MG63 (cell line): Measurements from ENCODE around the gene TMEM63A. TPM values are rescaled to one million over a fixed set of nuclear protein-coding genes. Genes with fewer than 3 reads are reported as not detected.
"Not testable (repeated sequence)": the region's sequence is repeated elsewhere in the genome, so short reads cannot be mapped to it uniquely, and the experiment has no call there.

Experiments used
- DNase-seq: peaks from one replicate; pipeline ENCODE4 v3.0.0-alpha.2; 2020
- H3K27me3 ChIP-seq: fragments of 250-450 bp; sonication (Bioruptor Pico); 2 replicates; pipeline ENCODE4 v1.5.1; 2020; ENCODE audit warnings: mild to moderate bottlenecking, moderate library complexity
- H3K36me3 ChIP-seq: fragments of 250-450 bp; sonication (Bioruptor Pico); 2 replicates; pipeline ENCODE4 v1.5.1; 2020; ENCODE audit warnings: mild to moderate bottlenecking, moderate library complexity
- H3K4me3 ChIP-seq: fragments of 250-450 bp; sonication (Bioruptor Pico); 2 replicates; pipeline ENCODE4 v1.5.1; 2020; ENCODE audit warnings: mild to moderate bottlenecking, moderate library complexity
- H3K9me3 ChIP-seq: fragments of 250-450 bp; sonication (Bioruptor Pico); 2 replicates; pipeline ENCODE4 v1.5.1; 2020; ENCODE audit warnings: mild to moderate bottlenecking, moderate library complexity
- total RNA-seq: library from RNA; depleted of rRNA; stranded (reverse); fragments of >200 nt; shearing (Covaris generic); gene quantifications from 2 replicates; pipeline ENCODE4 v1.2.3, GENCODE V29; 2014; ENCODE audit warnings: low replicate concordance

Gene TMEM63A
- total RNA-seq, 1 experiment from 2014 or later = 5.5 TPM

DNA sequence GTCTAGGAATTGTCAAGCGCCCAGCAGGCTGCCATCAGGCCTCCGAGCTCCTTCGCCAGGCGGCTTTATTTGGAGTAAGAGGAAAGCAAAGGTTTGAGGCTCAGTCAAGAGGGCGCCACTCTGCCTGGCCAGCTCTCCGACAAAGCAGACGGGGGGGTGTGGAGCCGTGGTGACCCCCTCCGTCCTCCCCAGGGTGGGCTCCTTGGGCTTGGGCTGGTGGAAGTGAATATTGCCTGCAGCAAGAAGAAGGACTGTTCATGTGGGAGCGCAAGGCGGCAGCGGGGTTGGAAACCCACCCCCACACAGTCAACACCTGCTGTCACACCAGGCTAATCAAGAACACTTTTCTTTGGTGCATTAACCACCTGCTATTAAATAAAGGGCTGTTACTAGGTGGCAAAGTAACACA is 57.6 kb downstream of the TMEM63A start:
- Histone ChIP-seq H3K4me3 (no peak overlapping the region), H3K9me3 (no peaks in the 10 kb centered on the region), H3K27me3 (no peaks in the 10 kb centered on the region), H3K36me3 (peaks cover 16% of the 10 kb centered on the region)
- DNase-seq = no peak

- no peaks in the 10 kb centered on the region for H3K27me3 ChIP-seq
- peaks cover 14% of the 10 kb centered on the region for H3K36me3 ChIP-seq
- no peaks in the 10 kb centered on the region for H3K9me3 ChIP-seq
- DNase-seq = no peak
- H3K4me3 ChIP-seq = no peak overlapping the region
Observed at GRCh38 chr1:225823811-225824261, 58.3 kb downstream of the TMEM63A start.

GRCh38 chr1:225822655-225823403 is 59.4 kb downstream of the TMEM63A start:
- no peaks in the 10 kb centered on the region for H3K9me3 ChIP-seq
- no peak for DNase-seq

DNA sequence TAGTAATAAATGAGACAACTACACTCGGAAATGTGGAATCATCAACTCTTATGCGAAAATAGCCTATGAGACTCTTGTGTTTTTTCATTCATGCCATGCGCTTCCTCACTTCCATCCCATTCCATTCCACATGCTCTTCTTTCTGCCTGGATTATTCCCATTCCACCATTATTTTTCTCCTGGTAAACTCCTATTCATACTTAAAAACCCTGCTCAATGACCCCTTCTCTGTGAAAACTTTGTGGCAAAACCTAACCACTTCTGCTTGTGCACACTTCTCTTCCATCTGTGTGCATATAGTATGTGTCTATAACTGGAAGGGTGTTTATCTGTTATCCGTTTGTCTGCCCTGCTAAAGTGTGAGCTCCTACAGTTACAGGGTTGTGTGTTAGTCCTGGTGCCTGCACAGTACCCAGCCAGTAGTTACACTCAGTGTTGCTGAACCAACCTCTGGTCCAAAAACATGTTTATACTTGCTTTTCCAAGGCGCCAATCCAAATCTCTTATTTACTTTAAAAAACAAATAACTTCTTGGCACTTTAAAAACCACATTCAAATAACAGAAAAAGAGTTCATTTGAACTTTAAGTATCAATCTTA is 61.6 kb downstream of the TMEM63A start:
- Histone ChIP-seq H3K4me3 (no peak overlapping the region), H3K27me3 (no peaks in the 10 kb centered on the region), H3K9me3 (no peaks in the 10 kb centered on the region), H3K36me3 (peaks cover 16% of the 10 kb centered on the region)
- DNase-seq = peak; percentile 61

More at GRCh38 chr1:225822655-225823403, 59.4 kb downstream of the TMEM63A start:
- Histone ChIP-seq H3K27me3 (no peaks in the 10 kb centered on the region), H3K4me3 (no peak overlapping the region), H3K36me3 (peaks cover 14% of the 10 kb centered on the region)

GRCh38 chr1:225819346-225820192 is 62.6 kb downstream of the TMEM63A start:
- DNase-seq = no peak
- Histone ChIP-seq H3K27me3 (no peaks in the 10 kb centered on the region), H3K9me3 (no peaks in the 10 kb centered on the region), H3K4me3 (no peak overlapping the region), H3K36me3 (peaks cover 20% of the 10 kb centered on the region)

DNA sequence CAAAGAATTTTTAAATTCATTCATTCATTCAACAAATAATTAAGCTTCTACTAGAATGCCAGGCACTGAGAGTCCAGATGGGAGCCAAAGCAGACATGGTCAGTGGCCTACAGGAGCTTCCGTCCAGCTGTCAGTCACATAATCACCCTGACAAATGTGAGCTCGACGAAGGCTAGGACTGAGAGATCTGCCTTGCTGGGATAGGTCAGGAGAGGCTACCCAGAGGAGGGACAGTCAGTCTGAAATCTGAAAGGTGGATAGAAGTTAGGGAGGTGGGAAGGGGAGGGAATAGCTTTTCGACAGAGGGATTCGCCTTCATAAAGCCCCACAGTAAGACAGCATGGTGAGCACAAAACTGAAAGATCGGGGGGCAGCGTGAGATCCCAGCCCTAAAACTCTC is 64.0 kb downstream of the TMEM63A start:
- no peak overlapping the region for H3K4me3 ChIP-seq
- DNase-seq = no peak
- H3K27me3 ChIP-seq = no peaks in the 10 kb centered on the region
- H3K9me3 ChIP-seq = no peaks in the 10 kb centered on the region
- H3K36me3 ChIP-seq = peaks cover 26% of the 10 kb centered on the region

DNA sequence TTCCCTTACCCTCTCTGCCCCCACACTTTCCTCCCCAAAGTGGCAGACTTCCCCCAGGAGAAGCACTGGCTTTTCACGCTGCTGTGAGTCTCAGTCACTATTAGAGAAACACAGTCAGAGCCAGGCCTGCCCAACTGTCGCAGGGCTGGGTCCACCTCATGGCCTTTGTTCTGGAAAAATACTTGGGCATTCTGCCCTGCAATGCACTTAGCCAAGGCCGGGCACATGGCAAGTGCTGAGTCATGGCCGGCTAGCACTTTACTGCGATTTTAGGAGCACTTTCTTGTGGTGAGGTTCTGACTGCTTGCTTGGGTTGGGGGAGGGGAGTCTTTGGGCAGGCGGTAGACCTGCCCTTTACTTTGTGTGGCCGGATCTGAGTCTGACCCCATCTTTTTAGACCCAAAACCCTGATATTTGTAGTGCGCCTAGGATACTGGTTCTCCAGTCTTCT is 64.5 kb downstream of the TMEM63A start:
- H3K27me3 ChIP-seq = no peaks in the 10 kb centered on the region
- DNase-seq = peak; percentile 96
- no peaks in the 10 kb centered on the region for H3K9me3 ChIP-seq
- H3K36me3 ChIP-seq = peaks cover 24% of the 10 kb centered on the region
- H3K4me3 ChIP-seq = no peak overlapping the region

DNA sequence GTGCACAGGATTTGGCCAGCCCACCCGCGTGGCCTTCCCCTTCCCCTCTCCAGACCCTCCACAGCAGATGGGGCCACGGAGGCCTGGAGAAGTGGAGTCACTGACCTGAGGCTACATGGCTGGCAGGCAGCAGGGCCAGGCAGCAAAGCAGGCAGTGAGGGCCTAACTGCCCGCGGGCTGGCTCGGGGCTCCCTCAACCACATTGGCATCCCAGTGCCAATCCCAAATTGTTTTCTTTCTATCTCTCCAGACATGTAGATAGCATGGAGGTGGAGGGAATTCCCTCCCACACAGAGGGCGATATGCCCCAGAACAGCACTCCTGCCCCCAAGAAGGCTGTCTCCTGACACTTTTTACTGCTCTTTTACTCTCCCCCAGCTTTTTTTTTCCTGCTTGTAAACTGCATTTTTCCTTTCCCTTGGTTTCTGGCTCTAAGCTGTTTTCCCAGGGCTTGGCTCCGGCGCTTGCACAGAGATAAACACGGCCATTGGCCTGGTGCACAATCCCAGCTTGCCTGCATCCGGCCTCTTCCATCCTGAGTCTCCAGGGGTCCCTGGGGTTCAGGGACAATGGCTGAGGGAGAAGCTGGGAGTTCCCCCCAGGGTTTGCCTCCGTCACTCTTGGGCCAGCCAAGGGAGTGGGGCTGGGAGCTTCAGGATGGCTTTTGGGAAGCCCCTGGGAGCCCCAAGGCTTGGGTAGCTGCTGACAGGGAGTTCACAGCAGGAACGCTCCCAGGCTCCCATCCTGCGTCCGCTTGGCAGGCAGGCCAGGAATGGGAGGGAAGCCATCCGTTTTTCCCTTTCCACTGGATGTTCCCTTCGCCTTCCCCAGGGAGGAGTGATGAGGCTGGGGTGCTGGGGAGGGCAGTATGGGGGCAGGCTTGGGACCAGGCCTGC is 65.3 kb downstream of the TMEM63A start:
- H3K27me3 ChIP-seq = no peaks in the 10 kb centered on the region
- H3K9me3 ChIP-seq = no peaks in the 10 kb centered on the region
- H3K36me3 ChIP-seq = peaks cover 23% of the 10 kb centered on the region
- peak; percentile 81 for DNase-seq
- no peak overlapping the region for H3K4me3 ChIP-seq

GRCh38 chr1:225815526-225816178 is 66.5 kb downstream of the TMEM63A start:
- no peaks in the 10 kb centered on the region for H3K9me3 ChIP-seq
- no peak overlapping the region for H3K4me3 ChIP-seq
- peaks cover 20% of the 10 kb centered on the region; the same call in 1 of the 2 replicates for H3K36me3 ChIP-seq
- DNase-seq = no peak
- H3K27me3 ChIP-seq = no peaks in the 10 kb centered on the region

GRCh38 chr1:225815090-225815489 is 67.1 kb downstream of the TMEM63A start:
- H3K9me3 ChIP-seq, H3K27me3 ChIP-seq, H3K4me3 ChIP-seq, DNase-seq: not testable (repeated sequence)
- peaks cover 20% of the 10 kb centered on the region; the same call in 1 of the 2 replicates for H3K36me3 ChIP-seq

DNA sequence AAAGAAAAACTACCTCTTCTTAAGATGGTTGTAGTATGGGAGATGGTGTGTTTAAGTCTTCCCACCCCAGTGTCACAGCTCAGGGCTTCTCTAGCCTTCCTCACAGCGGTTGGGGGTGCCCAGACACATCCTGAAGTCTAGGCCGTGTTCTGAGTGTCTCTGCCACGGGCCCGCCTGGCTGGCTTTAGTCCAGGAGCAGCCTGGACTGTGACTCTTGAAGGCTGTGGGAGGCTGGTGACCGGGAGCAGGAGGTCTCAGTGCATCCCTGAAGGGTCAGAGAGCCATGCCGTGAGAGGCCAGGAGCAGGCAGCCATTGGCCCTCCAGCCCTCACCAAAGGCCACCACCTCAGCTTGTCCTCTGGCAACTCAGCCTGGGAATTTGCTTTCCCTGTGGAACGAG is 67.8 kb downstream of the TMEM63A start:
- H3K36me3 ChIP-seq = peaks cover 20% of the 10 kb centered on the region; the same call in 1 of the 2 replicates
- DNase-seq = no peak
- H3K9me3 ChIP-seq = no peaks in the 10 kb centered on the region
- H3K27me3 ChIP-seq = no peaks in the 10 kb centered on the region
- H3K4me3 ChIP-seq = no peak overlapping the region

DNA sequence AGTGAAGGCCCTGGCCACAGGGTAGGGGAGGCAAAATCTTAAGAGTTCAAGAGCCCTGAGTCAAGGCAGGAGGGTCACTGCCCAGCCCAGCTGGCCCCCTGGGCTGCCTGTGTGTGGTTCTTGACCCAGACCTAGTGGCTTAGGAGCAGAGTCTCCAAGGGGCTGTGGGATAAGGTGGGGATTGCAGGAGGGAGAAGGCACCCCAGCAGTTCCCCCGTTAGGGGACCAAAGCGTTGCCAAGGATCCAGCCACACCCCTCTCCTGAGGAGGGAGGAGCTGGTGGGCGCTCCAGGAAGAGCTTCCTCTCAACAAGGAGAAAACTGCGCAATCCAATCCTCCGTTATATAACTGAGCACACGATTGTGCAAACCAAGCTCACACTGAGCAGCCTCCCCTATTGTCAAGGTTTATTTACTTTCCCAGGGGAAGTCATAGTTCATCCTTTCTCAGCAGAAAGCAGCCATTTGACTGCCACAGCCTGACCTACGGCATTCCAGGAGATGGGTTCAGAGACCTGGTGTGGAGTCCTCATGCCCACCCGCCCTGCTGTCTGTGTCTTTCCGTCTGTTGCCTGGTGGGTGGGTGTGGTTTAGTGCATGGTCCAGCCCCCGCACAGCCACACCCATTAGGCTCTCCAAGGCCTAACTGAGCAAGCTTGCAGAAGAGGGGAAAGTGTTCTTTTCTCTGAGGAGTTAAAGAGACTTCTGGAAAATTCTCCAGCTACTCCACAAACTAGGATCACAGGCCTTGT is 68.8 kb downstream of the TMEM63A start:
- Histone ChIP-seq H3K27me3 (no peaks in the 10 kb centered on the region), H3K9me3 (no peaks in the 10 kb centered on the region), H3K4me3 (no peak overlapping the region), H3K36me3 (peaks cover 20% of the 10 kb centered on the region; the same call in 1 of the 2 replicates)
- DNase-seq = peak; percentile 26

- no peak overlapping the region for H3K4me3 ChIP-seq
- DNase-seq = no peak
- H3K27me3 ChIP-seq = no peaks in the 10 kb centered on the region
- peaks cover 20% of the 10 kb centered on the region; the same call in 1 of the 2 replicates for H3K36me3 ChIP-seq
- no peaks in the 10 kb centered on the region for H3K9me3 ChIP-seq
Observed at GRCh38 chr1:225812488-225813213, 69.5 kb downstream of the TMEM63A start.

DNA sequence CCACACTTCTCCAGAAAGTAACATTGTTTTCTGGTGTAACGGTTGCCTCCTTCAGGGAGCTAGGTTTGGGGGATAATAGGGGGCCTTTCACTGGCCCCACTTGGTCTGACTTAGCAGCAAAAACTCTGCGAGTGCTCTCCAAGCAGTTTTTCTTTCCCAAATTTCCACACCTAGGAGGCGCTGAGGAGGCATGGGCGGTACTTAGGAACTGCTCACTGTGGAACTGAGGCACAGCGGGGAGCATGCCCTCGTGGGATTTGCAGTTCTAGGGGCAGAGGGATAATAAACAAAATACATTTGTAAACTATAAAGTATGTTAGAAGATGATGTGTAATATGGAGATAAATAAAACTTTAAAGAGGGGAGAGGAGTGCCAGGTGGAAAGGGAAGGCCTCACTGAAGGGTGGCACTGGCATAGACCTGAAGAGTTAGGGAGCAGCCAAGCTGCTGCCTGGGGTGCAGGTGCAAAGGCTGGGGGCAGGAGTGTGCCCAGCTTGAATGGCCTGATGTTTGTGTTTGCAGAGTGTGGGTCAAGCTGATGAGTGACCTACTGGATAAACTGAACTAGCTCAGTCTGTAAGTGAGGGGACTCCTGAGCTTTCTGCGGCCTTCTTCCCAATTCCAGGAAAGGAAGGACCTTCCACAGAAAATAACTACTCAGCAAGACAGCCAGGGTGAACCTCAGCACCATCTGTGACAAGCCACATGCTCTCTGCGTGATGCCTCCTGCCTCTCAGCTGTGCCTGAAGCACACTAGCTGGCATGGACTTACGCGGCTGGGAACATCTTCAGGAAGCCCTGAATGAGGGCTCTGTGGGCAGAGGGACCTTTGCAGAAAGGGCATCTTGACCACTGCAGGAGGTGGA is 70.3 kb downstream of the TMEM63A start:
- H3K4me3 ChIP-seq = no peak overlapping the region
- peak; percentile 34 for DNase-seq
- H3K9me3 ChIP-seq = no peaks in the 10 kb centered on the region
- H3K27me3 ChIP-seq = no peaks in the 10 kb centered on the region
- H3K36me3 ChIP-seq = peaks cover 20% of the 10 kb centered on the region; the same call in 1 of the 2 replicates
